Pancreas (tissue), 10 donors: ENCODE data around the gene KIAA0513. TPM values are rescaled to one million over a fixed set of nuclear protein-coding genes. Genes with fewer than 3 reads are reported as not detected.

Experiments
- ATAC-seq, 4 donors: fragments of 200-7000 bp; cut with Tn5 transposase; one replicate each; pipeline versions ENCODE4 v1.8.0 to v1.9.1; 2020; ENCODE audit warnings: mild to moderate bottlenecking in 4 of 4, moderate library complexity in 4 of 4
- DNase-seq, 6 donors: peaks; one replicate each; pipeline ENCODE4 v3.0.0-alpha.2; 2020
- FAIRE-seq: peaks from 2 replicates; lab custom pipeline; 2012; peaks lifted over from hg19 to GRCh38; lab: Jason Lieb, UNC
- H3K27ac ChIP-seq, 4 donors: fragments of 200-600 bp; sonication (generic); 1 replicate in 3 of 4; 2 replicates in 1 of 4; pipeline versions ENCODE4 v1.5.0 to v1.8.0; 2020
- H3K27me3 ChIP-seq, 4 donors: fragments of 200-600 bp; one replicate each; pipeline ENCODE4 v1.8.0; 2021
- H3K36me3 ChIP-seq, 3 donors: fragments of 200-600 bp; sonication (generic) in 1 of 3; one replicate each; pipeline versions ENCODE4 v1.5.0 to v1.8.0; 2020 to 2021
- H3K4me1 ChIP-seq, 3 donors: fragments of 200-600 bp; one replicate each; pipeline ENCODE4 v1.8.0; 2021
- H3K4me3 ChIP-seq, 4 donors: fragments of 200-600 bp; sonication (generic) in 2 of 4; one replicate each; pipeline versions ENCODE4 v1.5.0 to v1.8.0; 2020 to 2021
- H3K9me3 ChIP-seq, 4 donors: fragments of 200-600 bp; one replicate each; pipeline ENCODE4 v1.8.0; 2021
- WGBS, 2 donors: extraction: QIAGEN DNeasy Blood & Tissue Kit; methylation state at CpG; one replicate each; pipeline ENCODE4 v1.1.7; 2013; 5-methylcytosine and 5-hydroxymethylcytosine counted together
- intact Hi-C, 3 donors: fragments of 100-400 bp; cut with DNase I; formaldehyde crosslinking; loops; one replicate each; pipeline versions ENCODE4 v1.11.1 to v1.14.2; 2022
- polyA plus RNA-seq, 2 donors: library from polyadenylated mRNA; stranded (reverse); fragments of 200-250 nt; gene quantifications; one replicate each; pipeline ENCODE4 v1.2.3, GENCODE V29; 2013
- total RNA-seq, 6 donors: library from RNA; stranded (reverse); fragmentation: NEBNext Ultra II Directional in 4 of 6; extraction: Animal tissue kit (Norgen Biotek cat#: 25700) in 4 of 6; gene quantifications; one replicate each; pipeline versions ENCODE4 v1.2.1 to v1.2.4, GENCODE V29; 2021 to 2023
- TF ChIP-seq, protein P1 (sequence below), 4 donors: fragments of 200-600 bp; sonication (generic) in 3 of 4; IDR thresholded peaks; one replicate each; pipeline versions ENCODE4 v1.5.0 to v1.8.0; 2021; ENCODE audit warnings: antibody characterized with exemption in 4 of 4
- donor health status: healthy with polysubstance abuse.
- donor health status: DM: no; HTN: no; CAD: no; lungs with moderate emphysema.
- donor health status: DM: no; HTN: no; CAD: no.
- donor health status: control.
- donor health status: control.
- donor health status: Bipolar disorder and iron deficiency.
- donor health status: DM: yes; HTN: yes; CAD: no.
- donor health status: DM: no; HTN: no; CAD: no.
- donor health status: DM: no; HTN: no; CAD: no.
- donor health status: DM: yes; HTN: yes; CAD: no.

KIAA0513 gene
- total and polyA plus RNA-seq, 8 donors: 3.5 to 22.1 (median 16.2) TPM

DNA sequence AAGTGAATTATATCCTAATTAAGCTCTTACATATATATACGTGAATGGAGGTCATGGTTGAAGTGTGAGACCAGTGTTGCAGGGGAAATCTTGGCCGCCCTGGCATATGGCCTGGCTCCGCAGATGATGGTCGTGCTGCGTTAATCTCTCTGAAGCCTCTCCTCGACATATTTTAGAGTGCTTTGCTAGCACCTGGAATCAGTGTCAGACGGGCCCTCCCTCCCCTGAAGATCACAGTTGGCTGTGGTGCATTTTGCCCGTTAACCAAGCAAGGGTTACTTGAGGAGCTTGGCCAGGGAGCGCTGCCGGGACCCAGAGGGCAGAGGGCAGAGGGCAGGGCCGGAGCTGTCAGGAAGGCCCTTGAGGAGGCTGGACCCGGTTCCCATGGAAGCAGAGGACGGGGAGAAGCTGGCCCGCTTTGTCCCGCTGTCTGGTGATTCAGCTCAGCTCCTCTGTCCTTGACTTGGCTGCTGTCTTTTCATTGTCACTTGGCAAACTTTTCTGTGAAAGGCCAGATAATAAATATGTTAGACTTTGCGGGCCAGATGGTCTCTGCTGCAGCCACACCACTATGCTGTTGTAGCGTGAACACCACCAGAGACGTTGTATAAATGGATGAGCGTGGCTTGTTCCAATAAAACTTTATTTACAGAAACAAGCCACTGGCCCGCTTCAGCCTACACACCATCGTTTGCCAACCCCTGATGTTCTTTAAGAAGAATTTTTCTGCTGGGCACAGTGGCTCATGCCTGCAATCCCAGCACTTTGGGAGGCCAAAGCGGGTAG, 52.4 kb downstream of the KIAA0513 start:
- intact Hi-C loops: loop anchor here in 1 of 3 donors (10.0 kb wide), 1 partner anchor 95 kb away; no protein-coding TSS in a partner anchor
- 89 to 91% methylated on average over 22 of the region's 22 CpGs for WGBS, 2 donors
- Histone ChIP-seq H3K4me1 (no peaks in the 10 kb centered on the region), H3K27me3 (no peaks in the 10 kb centered on the region), H3K27ac (no peak overlapping the region), H3K36me3 (peaks cover 0 to 32% (median 7%) of the 10 kb centered on the region in 3 donors), H3K9me3 (no peaks in the 10 kb centered on the region), H3K4me3 (no peak overlapping the region)
- ATAC-seq (no peak), FAIRE-seq (no peak), DNase-seq (no peak)
- TF ChIP-seq, protein P1, sequence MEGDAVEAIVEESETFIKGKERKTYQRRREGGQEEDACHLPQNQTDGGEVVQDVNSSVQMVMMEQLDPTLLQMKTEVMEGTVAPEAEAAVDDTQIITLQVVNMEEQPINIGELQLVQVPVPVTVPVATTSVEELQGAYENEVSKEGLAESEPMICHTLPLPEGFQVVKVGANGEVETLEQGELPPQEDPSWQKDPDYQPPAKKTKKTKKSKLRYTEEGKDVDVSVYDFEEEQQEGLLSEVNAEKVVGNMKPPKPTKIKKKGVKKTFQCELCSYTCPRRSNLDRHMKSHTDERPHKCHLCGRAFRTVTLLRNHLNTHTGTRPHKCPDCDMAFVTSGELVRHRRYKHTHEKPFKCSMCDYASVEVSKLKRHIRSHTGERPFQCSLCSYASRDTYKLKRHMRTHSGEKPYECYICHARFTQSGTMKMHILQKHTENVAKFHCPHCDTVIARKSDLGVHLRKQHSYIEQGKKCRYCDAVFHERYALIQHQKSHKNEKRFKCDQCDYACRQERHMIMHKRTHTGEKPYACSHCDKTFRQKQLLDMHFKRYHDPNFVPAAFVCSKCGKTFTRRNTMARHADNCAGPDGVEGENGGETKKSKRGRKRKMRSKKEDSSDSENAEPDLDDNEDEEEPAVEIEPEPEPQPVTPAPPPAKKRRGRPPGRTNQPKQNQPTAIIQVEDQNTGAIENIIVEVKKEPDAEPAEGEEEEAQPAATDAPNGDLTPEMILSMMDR (IDR thresholded peaks at IDR 0.05): no peak

DNA sequence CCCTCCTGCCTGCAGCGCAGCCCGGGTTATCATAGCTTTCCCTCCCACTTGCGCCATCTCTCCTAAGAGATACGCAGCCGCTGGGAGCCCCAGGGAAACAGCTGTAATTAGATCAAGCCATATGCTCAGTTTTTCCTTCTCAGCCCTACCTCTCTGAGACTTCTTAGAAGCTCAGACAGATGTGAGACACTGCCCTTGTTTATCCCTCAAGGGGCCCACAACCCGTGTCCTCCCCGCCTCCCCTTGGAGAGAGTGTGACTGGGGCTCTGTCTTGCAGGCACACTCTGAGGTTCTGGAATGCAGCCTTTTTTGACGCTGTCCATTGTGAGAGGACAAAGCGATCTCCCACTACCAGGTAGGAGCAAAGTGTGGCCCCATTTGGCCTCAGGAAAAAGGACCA, 53.4 kb downstream of the KIAA0513 start:
- FAIRE-seq (no peak), ATAC-seq (no peak), DNase-seq (no peak)
- no peaks in the 10 kb centered on the region for H3K4me1 ChIP-seq
- WGBS, 2 donors: 92 to 94% methylated on average over 9 of the region's 9 CpGs
- intact Hi-C loops: loop anchor here in 1 of 3 donors (10.0 kb wide), 1 partner anchor 96 kb away; no protein-coding TSS in a partner anchor
- peaks cover 0 to 26% (median 7%) of the 10 kb centered on the region in 3 donors for H3K36me3 ChIP-seq
- H3K27me3 ChIP-seq: no peaks in the 10 kb centered on the region
- no peak overlapping the region for H3K4me3 ChIP-seq
- TF ChIP-seq, protein P1 (IDR thresholded peaks at IDR 0.05): no peak
- no peaks in the 10 kb centered on the region for H3K9me3 ChIP-seq
- no peak overlapping the region for H3K27ac ChIP-seq

DNA sequence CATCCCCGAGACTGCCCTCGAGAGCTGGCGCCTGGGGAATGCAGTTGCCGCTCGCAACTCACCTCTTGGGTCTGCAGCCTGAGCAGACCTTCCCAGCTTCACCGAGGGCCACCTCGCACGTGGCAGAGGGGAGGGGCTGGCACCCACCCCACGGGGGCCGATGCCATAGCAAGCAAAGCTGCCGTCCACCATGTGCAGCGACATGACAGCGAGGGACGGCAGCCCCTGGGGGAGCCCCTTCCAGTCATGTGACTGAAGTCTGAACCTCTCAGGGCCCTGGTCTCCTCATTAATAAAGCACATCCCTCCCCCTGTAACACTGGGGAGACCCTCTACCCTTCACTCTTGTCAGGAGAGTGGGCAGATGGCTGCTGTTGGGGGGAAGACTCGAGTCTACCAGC, 54.2 kb downstream of the KIAA0513 start:
- FAIRE-seq (no peak), ATAC-seq (no peak), DNase-seq (no peak)
- TF ChIP-seq, protein P1 (IDR thresholded peaks at IDR 0.05): no peak
- peaks cover 0 to 26% (median 7%) of the 10 kb centered on the region in 3 donors for H3K36me3 ChIP-seq
- H3K27me3 ChIP-seq: no peaks in the 10 kb centered on the region
- WGBS, 2 donors: 88 to 94% methylated on average over 15 of the region's 15 CpGs
- no peak overlapping the region for H3K27ac ChIP-seq
- H3K4me1 ChIP-seq: no peaks in the 10 kb centered on the region
- intact Hi-C loops: loop anchor here in 1 of 3 donors (10.0 kb wide), 1 partner anchor 97 kb away; no protein-coding TSS in a partner anchor
- no peak overlapping the region for H3K4me3 ChIP-seq
- no peaks in the 10 kb centered on the region for H3K9me3 ChIP-seq

DNA sequence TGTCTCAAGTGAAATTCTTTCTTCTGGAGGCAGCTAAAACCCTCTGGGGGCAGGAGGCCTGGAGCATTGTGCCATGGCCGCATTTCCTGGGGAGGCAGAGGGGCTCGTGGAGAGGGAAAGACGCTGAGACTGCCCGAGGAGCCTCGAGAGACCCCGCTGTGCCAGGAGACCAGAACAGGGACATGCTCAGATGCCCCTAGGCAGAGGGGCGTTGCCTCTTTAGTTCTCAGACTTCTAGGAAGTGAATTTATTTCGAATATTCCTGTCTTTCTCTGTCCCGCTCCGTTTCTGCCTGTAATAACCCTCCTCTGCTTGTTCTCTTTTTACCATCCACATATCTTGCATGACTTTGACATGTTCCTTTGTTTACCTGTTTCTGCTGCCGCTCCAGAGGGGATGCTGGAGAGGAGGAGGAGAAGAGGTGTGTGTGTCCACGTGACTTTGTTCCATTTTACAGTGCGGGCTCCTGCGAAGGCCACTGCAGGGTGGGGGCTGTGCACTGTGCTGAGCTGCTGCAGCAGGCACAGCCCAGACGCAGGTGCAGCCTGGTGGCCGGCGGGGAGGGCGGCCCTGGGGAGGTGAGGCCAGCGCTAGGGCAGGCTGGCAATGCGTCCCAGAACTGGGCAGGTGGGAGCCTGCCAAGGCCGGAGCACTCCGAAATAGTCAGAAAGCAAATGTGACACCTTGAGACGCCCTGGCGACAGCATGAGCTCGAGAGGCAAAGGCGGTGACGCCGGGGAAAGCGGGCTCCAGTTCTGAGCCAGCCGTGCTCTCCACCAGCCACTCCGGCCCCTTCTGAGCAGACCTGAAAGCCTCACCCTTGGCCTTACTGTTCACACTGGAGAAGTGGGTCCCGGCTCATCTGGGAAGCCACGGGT, 54.8 kb downstream of the KIAA0513 start:
- no peak overlapping the region for H3K27ac ChIP-seq
- H3K9me3 ChIP-seq: no peaks in the 10 kb centered on the region
- peaks cover 0 to 22% (median 7%) of the 10 kb centered on the region in 3 donors for H3K36me3 ChIP-seq
- no peaks in the 10 kb centered on the region for H3K27me3 ChIP-seq
- DNase-seq (no peak), FAIRE-seq (no peak), ATAC-seq (peak in 1 of 4 donors; percentile 16)
- H3K4me1 ChIP-seq: no peaks in the 10 kb centered on the region
- H3K4me3 ChIP-seq: no peak overlapping the region
- TF ChIP-seq, protein P1 (IDR thresholded peaks at IDR 0.05): no peak
- intact Hi-C loops: loop anchor here in 1 of 3 donors (10.0 kb wide), 1 partner anchor 98 kb away; no protein-coding TSS in a partner anchor
- 78 to 80% methylated on average over 31 to 33 of the region's 33 CpGs for WGBS, 2 donors
